GM21515 (cell line): Measurements from ENCODE around the gene RHEX.
"Not testable (repeated sequence)": the region's sequence is repeated elsewhere in the genome, so short reads cannot be mapped to it uniquely, and the experiment has no call there.

ENCODE experiments used
- ATAC-seq: cut with Tn5 transposase; IDR thresholded peaks from one replicate; pipeline ENCODE4 v1.9.1; 2021; ENCODE audit not compliant: unreplicated experiment

Gene RHEX

GRCh38 chr1:206058927-206059292 is 5.9 kb downstream of the RHEX start:
- ATAC-seq = no peak

DNA sequence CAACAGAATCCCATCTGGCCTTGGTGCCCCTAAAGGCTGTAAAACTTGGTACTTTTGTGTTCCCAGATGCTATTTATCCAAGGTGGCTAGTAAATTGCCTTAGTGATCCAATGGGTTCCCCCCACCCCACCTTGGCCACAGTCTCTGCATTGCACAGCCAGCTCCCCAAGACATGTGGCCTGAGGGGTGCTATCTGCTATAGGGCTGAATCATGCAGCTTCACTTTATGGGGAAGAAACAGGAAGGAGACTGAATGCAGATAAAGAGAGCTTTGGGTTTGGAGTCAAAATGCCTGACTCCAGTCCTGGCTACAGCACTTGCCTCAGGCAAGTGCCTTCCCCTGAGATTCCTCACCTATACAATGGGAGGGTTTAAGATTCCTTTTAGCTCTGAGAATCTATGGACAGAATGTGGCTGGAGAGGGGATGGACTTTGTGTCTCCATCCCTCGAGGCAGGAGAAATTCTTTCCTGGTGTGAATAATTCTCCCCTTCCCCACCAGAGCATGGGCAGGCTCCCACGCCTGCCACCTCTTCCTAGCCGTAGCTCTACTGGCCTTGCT is 6.5 kb downstream of the RHEX start:
- ATAC-seq = no peak

DNA sequence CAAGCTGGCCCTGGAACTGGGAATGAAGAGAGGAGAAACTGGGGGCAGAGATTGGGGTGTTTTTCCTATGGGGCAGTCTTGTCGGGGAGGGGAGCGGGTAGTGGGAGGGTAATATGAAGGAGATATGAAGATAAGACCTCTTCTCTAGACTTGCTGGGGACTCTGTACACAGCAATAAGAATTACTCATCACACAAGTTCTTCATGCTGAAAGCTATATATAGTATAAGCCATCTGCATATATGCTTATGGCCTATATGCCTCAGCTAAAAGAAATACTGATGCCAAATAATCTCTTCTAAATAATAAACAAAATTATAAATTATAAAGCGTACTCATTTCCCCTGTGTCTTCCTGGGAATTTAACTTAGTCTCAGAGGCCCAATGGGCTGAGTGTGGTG is 7.9 kb downstream of the RHEX start:
- no peak for ATAC-seq

GRCh38 chr1:206062464-206062863 is 9.5 kb downstream of the RHEX start:
- ATAC-seq = no peak

- ATAC-seq = not testable (repeated sequence)
Observed at GRCh38 chr1:206064001-206064400, 11.0 kb downstream of the RHEX start.

DNA sequence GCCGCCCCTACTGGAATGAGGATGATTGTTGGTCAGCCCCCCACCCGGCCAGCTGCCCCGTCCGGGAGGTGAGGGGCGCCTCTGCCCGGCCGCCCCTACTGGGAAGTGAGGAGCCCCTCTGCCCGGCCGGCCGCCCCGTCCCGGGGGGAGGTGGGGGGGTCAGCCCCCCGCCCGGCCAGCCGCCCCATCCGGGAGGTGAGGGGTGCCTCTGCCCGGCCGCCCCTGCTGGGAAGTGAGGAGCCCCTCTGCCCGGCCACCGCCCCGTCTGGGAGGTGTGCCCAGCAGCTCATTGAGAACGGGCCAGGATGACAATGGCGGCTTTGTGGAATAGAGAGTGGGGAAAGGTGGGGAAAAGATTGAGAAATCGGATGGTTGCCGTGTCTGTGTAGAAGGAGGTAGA is 11.5 kb downstream of the RHEX start:
- ATAC-seq = not testable (repeated sequence)

- no peak for ATAC-seq
Observed at GRCh38 chr1:206065547-206066145, 12.7 kb downstream of the RHEX start.

GRCh38 chr1:206066479-206067171 is 13.7 kb downstream of the RHEX start:
- ATAC-seq = peak; percentile 76

GRCh38 chr1:206067486-206068227 is 14.7 kb downstream of the RHEX start:
- no peak for ATAC-seq

- no peak for ATAC-seq
Observed at GRCh38 chr1:206068314-206068713, 15.3 kb downstream of the RHEX start.

GRCh38 chr1:206070627-206071304 is 17.8 kb downstream of the RHEX start:
- no peak for ATAC-seq

DNA sequence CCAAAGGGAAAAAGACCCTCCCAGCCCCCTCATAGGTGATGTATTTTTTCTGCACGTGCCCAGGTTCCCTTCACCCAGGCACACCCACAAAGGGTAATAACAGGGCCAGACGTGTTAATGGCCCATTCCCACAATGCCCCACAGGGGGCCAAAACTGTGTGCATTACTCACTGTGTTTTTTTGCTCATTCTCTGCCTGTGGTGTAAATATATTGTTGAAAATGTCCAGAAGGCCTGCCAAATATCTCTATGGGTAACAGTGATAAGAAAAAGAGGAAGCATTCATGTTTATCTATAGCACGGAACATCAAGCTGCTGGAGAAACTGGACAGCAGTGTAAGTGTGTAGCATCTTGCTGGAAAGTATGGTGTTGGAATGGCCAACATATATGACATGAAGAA is 21.9 kb downstream of the RHEX start:
- ATAC-seq = no peak

- no peak for ATAC-seq
Observed at GRCh38 chr1:206075786-206076755, 23.1 kb downstream of the RHEX start.

- no peak for ATAC-seq
Observed at GRCh38 chr1:206079135-206079534, 26.2 kb downstream of the RHEX start.

DNA sequence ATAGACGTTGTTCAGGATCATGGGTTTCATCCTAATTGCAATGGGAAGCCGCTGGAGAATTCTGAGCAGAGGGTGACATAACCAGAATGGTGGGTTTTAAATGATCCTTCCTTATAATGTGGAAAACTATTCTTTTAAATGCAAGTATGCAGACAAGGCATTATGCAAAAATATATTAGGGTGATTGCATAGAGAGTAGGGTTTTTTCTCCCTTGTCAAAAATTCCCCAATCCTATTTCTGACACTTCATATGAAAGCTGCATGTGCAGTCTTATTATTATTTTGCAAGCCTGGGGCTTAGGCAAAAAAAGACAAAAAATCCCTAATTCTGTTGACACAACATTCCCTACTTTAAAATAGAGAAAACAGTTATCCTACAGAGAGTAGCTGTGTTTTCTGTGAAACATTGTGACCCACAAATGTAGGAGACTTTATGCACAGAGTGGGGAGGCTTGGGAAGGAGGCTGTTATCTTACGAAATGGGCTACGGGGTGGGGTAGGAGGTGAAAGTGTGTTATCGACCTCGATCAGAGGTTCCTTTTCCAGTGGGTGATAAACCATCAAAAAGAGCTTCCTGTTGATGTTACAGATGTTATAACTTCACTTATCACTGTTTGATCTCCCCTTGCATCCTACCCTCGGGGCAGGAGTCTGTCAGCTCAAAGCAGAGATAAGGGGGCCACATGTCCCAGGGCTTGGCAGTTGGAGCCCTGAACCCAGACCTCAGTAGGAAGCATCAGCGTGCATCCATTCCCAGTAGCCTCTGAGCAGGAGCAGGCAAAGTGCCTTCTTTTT is 27.2 kb downstream of the RHEX start:
- no peak for ATAC-seq

DNA sequence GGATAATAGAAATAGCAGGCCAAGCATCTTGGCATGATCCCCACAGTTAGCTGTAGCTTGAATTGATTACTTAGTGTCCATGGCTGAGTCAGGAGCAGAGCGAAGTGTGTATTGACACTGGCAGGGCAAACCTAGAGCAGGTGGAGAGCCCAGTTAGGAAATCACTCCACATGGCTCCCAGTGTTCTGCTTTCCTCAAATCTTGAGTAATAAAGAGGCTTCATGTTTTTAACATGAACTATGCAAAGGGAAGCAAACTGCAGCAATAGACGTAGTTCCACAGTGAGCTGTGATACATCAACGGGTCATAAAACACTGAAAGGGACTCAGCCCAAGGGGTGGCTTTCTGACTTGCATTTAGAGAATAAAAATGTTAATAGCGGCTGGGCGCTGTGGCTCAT is 28.9 kb downstream of the RHEX start:
- ATAC-seq = no peak

- no peak for ATAC-seq
Observed at GRCh38 chr1:206082831-206083695, 30.1 kb downstream of the RHEX start.

DNA sequence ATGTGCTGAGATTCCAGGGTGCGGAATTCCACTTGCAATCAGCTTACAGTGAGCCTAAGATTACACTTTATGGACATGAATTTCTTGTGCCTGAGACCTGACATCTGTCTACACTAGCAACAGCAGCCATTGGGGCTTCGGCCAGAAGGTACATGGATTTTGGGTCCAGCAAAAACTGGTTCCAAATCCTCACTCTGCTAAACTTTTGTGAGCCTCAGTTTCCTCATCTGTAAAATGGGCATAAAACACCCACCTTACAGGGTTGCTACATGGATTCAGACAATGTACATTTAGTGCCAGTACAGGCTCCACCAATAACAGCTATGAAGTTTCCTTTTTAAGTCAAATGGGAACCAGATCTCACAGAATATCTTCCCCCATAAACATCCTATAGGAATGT is 30.8 kb downstream of the RHEX start:
- no peak for ATAC-seq

- no peak for ATAC-seq
Observed at GRCh38 chr1:206087091-206087490, 34.1 kb downstream of the RHEX start.
